COLO668 (cell line): ENCODE data around the gene KCNE3.

Experiments
- DNase-seq: peaks from one replicate; lab custom pipeline; 2025; ENCODE audit not compliant: unreplicated experiment; lab: John Stamatoyannopoulos, UW

KCNE3 gene

GRCh38 chr11:74466916-74467885 is at the start of gene KCNE3:
TSS of gene KCNE3 (minus strand) at chr11:74467549. CDS start at chr11:74457563, 9,986 bp downstream.
- DNase-seq, result no peak

- no peak for DNase-seq
Measured at GRCh38 chr11:74507582-74507981, 40.2 kb upstream of the KCNE3 start.

- DNase-seq, result no peak
Measured at GRCh38 chr11:74506823-74507222, 39.5 kb upstream of the KCNE3 start.

GRCh38 chr11:74505911-74506310 is 38.6 kb upstream of the KCNE3 start:
- DNase-seq, result no peak

GRCh38 chr11:74504100-74504691 is 36.8 kb upstream of the KCNE3 start:
- no peak for DNase-seq

GRCh38 chr11:74494916-74495315 is 27.6 kb upstream of the KCNE3 start:
- DNase-seq, result no peak

- no peak for DNase-seq
Measured at GRCh38 chr11:74493791-74494630, 26.7 kb upstream of the KCNE3 start.

GRCh38 chr11:74492974-74493790 is 25.8 kb upstream of the KCNE3 start, which contains the start of gene LIPT2:
TSS of gene LIPT2 (minus strand) at chr11:74493724. CDS start at chr11:74493703, 21 bp downstream.
- DNase-seq, result peak; percentile 97

- no peak for DNase-seq
Measured at GRCh38 chr11:74492084-74492483, 24.7 kb upstream of the KCNE3 start.

GRCh38 chr11:74490941-74491340 is 23.6 kb upstream of the KCNE3 start:
- DNase-seq, result no peak

- DNase-seq, result peak; percentile 4
Measured at GRCh38 chr11:74487875-74488274, 20.5 kb upstream of the KCNE3 start.

- no peak for DNase-seq
Measured at GRCh38 chr11:74485868-74486267, 18.5 kb upstream of the KCNE3 start.

- no peak for DNase-seq
Measured at GRCh38 chr11:74480688-74481417, 13.5 kb upstream of the KCNE3 start.

- DNase-seq, result no peak
Measured at GRCh38 chr11:74479732-74480123, 12.4 kb upstream of the KCNE3 start.

- no peak for DNase-seq
Measured at GRCh38 chr11:74478877-74479731, 11.8 kb upstream of the KCNE3 start.

GRCh38 chr11:74476536-74476935 is 9.2 kb upstream of the KCNE3 start:
- no peak for DNase-seq

- no peak for DNase-seq
Measured at GRCh38 chr11:74474316-74474715, 7.0 kb upstream of the KCNE3 start.

GRCh38 chr11:74473382-74474173 is 6.2 kb upstream of the KCNE3 start:
- DNase-seq, result no peak
